Type B pancreatic cell (in vitro differentiated cells): ENCODE measurements around the gene DEUP1. TPM values are rescaled to one million over a fixed set of nuclear protein-coding genes. Genes with fewer than 3 reads are reported as not detected.

Source experiments
- DNase-seq: peaks from one replicate; pipeline ENCODE4 v3.0.0; 2021; ENCODE audit warnings: mixed read lengths; ENCODE audit not compliant: unreplicated experiment; ENCODE audit errors: extremely low spot score
- H3K27ac Mint-ChIP-seq: 2 replicates; pipeline ENCODE4 v1.8.0; 2021; ENCODE audit warnings: mild to moderate bottlenecking, mixed read lengths
- H3K27me3 Mint-ChIP-seq: 2 replicates; pipeline ENCODE4 v1.8.0; 2021; ENCODE audit warnings: mixed read lengths
- H3K36me3 Mint-ChIP-seq: 2 replicates; pipeline ENCODE4 v1.8.0; 2021; ENCODE audit warnings: mixed read lengths
- H3K4me1 Mint-ChIP-seq: one replicate; pipeline ENCODE4 v1.8.0; 2021; ENCODE audit warnings: mixed read lengths; ENCODE audit not compliant: unreplicated experiment
- H3K4me3 Mint-ChIP-seq: 2 replicates; pipeline ENCODE4 v1.8.0; 2021; ENCODE audit warnings: mild to moderate bottlenecking, mixed read lengths
- H3K9me3 Mint-ChIP-seq: 2 replicates; pipeline ENCODE4 v1.8.0; 2021; ENCODE audit warnings: mixed read lengths
- total RNA-seq: library from RNA; stranded (reverse); gene quantifications from 2 replicates; pipeline ENCODE4 v1.2.1, GENCODE V29; 2021; ENCODE audit warnings: low replicate concordance
- TF ChIP-seq, protein P1 (sequence below): fragments of 200-600 bp; sonication (generic); conservative IDR thresholded peaks from 2 replicates; pipeline ENCODE4 v1.5.0; 2021; ENCODE audit warnings: antibody characterized with exemption, mild to moderate bottlenecking

The DEUP1 gene
- total RNA-seq, 1 donor from 2014 or later: 0.24 TPM

DNA sequence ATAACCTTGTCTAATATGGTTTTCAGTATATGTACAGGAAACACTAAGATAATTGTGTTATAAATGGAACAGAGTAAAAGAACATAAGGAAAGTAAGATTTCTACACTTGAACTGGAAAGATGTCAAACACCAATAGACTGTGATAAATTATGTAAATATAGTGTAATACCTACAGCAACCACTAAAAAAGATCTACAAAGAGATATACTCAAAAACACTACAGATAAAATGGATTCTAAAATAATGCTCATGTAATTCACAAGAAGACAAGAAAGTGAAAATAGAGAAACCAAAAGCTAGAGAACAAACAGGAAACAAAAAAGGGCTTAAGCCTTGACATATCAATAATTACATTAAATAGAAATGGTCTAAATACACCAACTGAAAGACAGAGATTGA is 30.9 kb downstream of the DEUP1 start:
- Mint-ChIP-seq H3K9me3 (peaks cover 5% of the 10 kb centered on the region), H3K4me3 (no peak overlapping the region)
- TF ChIP-seq, protein P1, sequence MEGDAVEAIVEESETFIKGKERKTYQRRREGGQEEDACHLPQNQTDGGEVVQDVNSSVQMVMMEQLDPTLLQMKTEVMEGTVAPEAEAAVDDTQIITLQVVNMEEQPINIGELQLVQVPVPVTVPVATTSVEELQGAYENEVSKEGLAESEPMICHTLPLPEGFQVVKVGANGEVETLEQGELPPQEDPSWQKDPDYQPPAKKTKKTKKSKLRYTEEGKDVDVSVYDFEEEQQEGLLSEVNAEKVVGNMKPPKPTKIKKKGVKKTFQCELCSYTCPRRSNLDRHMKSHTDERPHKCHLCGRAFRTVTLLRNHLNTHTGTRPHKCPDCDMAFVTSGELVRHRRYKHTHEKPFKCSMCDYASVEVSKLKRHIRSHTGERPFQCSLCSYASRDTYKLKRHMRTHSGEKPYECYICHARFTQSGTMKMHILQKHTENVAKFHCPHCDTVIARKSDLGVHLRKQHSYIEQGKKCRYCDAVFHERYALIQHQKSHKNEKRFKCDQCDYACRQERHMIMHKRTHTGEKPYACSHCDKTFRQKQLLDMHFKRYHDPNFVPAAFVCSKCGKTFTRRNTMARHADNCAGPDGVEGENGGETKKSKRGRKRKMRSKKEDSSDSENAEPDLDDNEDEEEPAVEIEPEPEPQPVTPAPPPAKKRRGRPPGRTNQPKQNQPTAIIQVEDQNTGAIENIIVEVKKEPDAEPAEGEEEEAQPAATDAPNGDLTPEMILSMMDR: peak; percentile 55

DNA sequence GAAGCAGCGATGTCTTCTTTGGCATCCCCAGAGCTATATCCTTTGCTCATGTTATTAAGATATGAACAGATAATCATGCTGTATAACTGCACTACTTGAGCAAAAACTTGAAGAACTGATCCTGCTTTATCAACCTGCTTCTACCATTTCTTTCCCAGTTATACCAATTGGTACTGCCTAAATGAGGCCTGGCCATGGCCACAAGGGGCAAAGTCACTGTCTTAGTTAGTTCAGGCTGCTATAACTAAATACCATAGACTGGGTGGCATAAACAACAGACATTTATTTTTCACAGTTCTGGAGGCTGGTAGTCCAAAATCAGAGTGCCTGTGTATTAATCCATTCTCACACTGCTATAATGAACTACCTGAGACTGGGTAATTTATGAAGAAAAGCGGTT is 37.5 kb downstream of the DEUP1 start:
- DNase-seq: no peak
- TF ChIP-seq, protein P1: no peak
- H3K27me3 Mint-ChIP-seq: no peaks in the 10 kb centered on the region

More for the DNA sequence above, 30.9 kb downstream of the DEUP1 start:
- DNase-seq: no peak
- Mint-ChIP-seq H3K4me1 (no peaks in the 10 kb centered on the region), H3K27ac (no peak overlapping the region), H3K27me3 (no peaks in the 10 kb centered on the region), H3K36me3 (peaks cover 6% of the 10 kb centered on the region)

DNA sequence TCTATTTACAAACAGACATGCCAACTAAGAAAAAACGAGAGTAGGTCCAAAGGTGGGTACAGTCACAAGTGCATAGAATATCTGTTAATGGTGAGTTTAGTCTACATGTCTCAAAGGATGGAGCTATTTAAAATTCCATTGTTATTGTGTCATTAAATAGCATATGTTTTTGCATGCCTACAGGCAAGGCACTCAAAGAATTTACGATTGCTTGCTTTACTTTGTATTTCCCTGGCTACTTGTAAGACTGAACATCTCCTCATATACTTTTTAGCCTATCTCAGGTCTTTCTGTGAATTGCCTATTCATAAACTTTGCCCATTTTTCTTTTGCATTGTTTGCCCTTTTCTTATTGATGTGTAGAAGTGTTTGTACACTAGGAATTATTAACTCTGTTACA is 39.7 kb downstream of the DEUP1 start:
- no peaks in the 10 kb centered on the region for H3K4me1 Mint-ChIP-seq
- no peak for DNase-seq

More for the DNA sequence above, 37.5 kb downstream of the DEUP1 start:
- Mint-ChIP-seq H3K27ac (no peak overlapping the region), H3K36me3 (no peaks in the 10 kb centered on the region), H3K4me1 (no peaks in the 10 kb centered on the region), H3K4me3 (no peak overlapping the region), H3K9me3 (peaks cover 6% of the 10 kb centered on the region)

DNA sequence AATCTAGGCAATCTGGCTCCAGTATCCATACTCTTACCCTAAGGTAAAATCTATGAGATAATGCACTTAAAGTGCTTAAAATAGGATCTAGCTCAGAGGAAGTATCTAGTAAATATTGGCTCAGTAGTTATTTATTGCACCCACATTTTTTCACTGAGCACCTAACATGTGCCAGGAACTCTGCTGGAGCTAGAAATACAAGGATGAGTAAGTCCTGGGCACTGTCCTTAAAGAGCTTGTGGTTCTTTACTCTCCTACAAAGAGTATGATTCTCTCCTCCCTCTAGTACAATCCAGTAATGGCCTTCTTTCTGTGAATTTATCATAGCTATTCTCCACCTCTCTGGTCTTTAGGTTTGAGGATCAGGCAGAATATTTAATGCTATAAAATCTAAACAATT is 59.2 kb downstream of the DEUP1 start:
- Mint-ChIP-seq H3K27me3 (no peaks in the 10 kb centered on the region), H3K4me3 (no peak overlapping the region), H3K36me3 (no peaks in the 10 kb centered on the region), H3K27ac (no peak overlapping the region), H3K4me1 (no peaks in the 10 kb centered on the region), H3K9me3 (no peaks in the 10 kb centered on the region)
- no peak for DNase-seq
- TF ChIP-seq, protein P1: no peak

More for the DNA sequence above, 39.7 kb downstream of the DEUP1 start:
- Mint-ChIP-seq H3K4me3 (no peak overlapping the region), H3K36me3 (no peaks in the 10 kb centered on the region), H3K27ac (no peak overlapping the region), H3K27me3 (no peaks in the 10 kb centered on the region), H3K9me3 (peaks cover 6% of the 10 kb centered on the region)
- TF ChIP-seq, protein P1: no peak

DNA sequence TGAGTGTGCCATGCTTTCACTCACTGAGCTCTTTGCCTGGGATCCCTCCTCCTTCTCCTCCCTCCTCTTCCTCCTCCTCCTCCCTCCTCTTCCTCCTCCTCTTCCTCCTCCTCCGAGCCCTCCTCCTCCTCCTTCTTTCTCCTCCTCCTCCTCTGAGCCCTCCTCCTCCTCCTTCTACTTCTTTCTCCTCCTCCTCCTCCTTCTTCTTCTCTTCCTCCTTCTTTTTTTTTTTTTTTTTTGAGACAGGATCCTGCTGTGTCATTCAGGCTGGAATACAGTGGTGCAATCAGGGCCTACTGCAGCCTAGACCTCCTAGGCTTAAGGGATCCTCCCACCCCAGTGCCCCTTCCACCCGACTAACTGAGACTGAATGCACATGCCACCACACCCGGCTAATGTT is 62.3 kb downstream of the DEUP1 start:
- Mint-ChIP-seq H3K36me3 (no peaks in the 10 kb centered on the region), H3K4me1 (no peaks in the 10 kb centered on the region), H3K27me3 (no peaks in the 10 kb centered on the region), H3K4me3 (no peak overlapping the region), H3K9me3 (no peaks in the 10 kb centered on the region), H3K27ac (no peak overlapping the region)
- TF ChIP-seq, protein P1: no peak
- DNase-seq: no peak

DNA sequence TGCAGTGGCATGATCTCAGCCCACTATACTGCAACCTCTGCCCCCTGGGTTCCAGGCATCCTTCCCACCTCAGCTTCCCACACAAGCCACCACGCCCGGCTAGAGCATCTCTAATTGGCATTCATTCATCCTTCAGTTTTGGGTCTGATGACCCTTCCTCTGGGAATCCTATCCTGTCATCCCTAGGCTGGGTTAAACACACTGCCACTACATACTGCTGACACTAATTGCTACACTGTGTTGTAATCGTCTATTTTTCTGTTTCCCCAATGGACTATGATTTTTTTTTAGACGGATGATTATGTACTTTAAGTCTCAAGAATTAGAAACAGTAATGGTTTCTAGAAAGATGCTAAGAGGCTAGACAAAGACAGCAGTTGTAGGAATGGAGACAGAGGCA is 62.8 kb downstream of the DEUP1 start:
- DNase-seq: no peak
- Mint-ChIP-seq H3K27me3 (no peaks in the 10 kb centered on the region), H3K4me1 (no peaks in the 10 kb centered on the region), H3K36me3 (no peaks in the 10 kb centered on the region), H3K27ac (no peak overlapping the region), H3K9me3 (no peaks in the 10 kb centered on the region), H3K4me3 (no peak overlapping the region)
- TF ChIP-seq, protein P1: no peak
